Endothelial cell of umbilical vein (primary cell): Measurements from ENCODE around the gene LAMTOR2. TPM values are rescaled to one million over a fixed set of nuclear protein-coding genes. Genes with fewer than 3 reads are reported as not detected.

Experiments
- BruUV-seq: library from RNA; stranded (reverse); fragments of 400-500 nt; replicated peaks from 2 replicates; lab custom pipeline; 2021; lab: Mats Ljungman, UMichigan
- CTCF ChIA-PET: fragments of 300-600, 350-600 bp; sonication (Branson Sonifier 250); formaldehyde crosslinking; loops from one replicate; lab custom pipeline; 2021; ENCODE audit warnings: antibody characterized with exemption, inconsistent platforms; lab: Charles Lee
- POLR2A ChIA-PET: fragments of 300-600, 350-600 bp; sonication (Branson Sonifier 250); formaldehyde crosslinking; loops from one replicate; lab custom pipeline; 2021; ENCODE audit warnings: antibody characterized with exemption, inconsistent platforms; lab: Charles Lee
- DNase-seq: peaks from one replicate; pipeline ENCODE4 v3.0.0-alpha.2; 2011; ENCODE audit warnings: low read depth, low spot score
- FAIRE-seq: peaks from 2 replicates; lab custom pipeline; 2011; peaks lifted over from hg19 to GRCh38; lab: Jason Lieb, UNC
- H2AFZ ChIP-seq: 2 replicates; pipeline ENCODE4 v1.6.0; 2012; ENCODE audit warnings: low read depth, low read length, control low read depth, inconsistent platforms
- H3K27ac ChIP-seq: 2 replicates; pipeline ENCODE4 v1.5.1; 2011; ENCODE audit warnings: low read depth, mild to moderate bottlenecking, control low read depth, low read length, moderate library complexity; ENCODE audit not compliant: insufficient read depth
- H3K27me3 ChIP-seq, 2 experiments: 2 replicates each; pipeline versions ENCODE4 v1.6.0 to v1.6.1; 2011; ENCODE audit warnings: low read length in 2 of 2, mixed read lengths in 1 of 2; ENCODE audit not compliant: control insufficient read depth in 2 of 2, insufficient read depth in 2 of 2
- H3K36me3 ChIP-seq, 2 experiments: 2 replicates in 1 of 2; 3 replicates in 1 of 2; pipeline ENCODE4 v1.5.1; 2011; ENCODE audit warnings: low read length in 2 of 2, mild to moderate bottlenecking in 1 of 2, moderate library complexity in 1 of 2; ENCODE audit not compliant: control insufficient read depth in 2 of 2, insufficient read depth in 2 of 2; ENCODE audit errors: extremely low read depth in 1 of 2
- H3K4me1 ChIP-seq: 3 replicates; pipeline ENCODE4 v1.5.1; 2011; ENCODE audit warnings: mild to moderate bottlenecking, low read length; ENCODE audit not compliant: control insufficient read depth, insufficient read depth; ENCODE audit errors: extremely low read depth
- H3K4me2 ChIP-seq: 2 replicates; pipeline ENCODE4 v1.6.1; 2011; ENCODE audit warnings: low read length, control low read depth, mixed read lengths; ENCODE audit not compliant: insufficient read depth
- H3K4me3 ChIP-seq, 3 experiments: fragments of 200-600 bp in 1 of 3; sonication (generic), shearing (Covaris generic) in 1 of 3; replicated peaks in 1 of 3; 2 replicates each; pipeline ENCODE4 v1.5.1; 2011 to 2016; ENCODE audit warnings: control low read depth in 3 of 3, low read length in 3 of 3, mild to moderate bottlenecking in 2 of 3, inconsistent platforms in 1 of 3, low read depth in 1 of 3, moderate library complexity in 1 of 3; ENCODE audit not compliant: insufficient read depth in 1 of 3
- H3K79me2 ChIP-seq: 2 replicates; pipeline ENCODE4 v1.6.0; 2012; ENCODE audit warnings: low read length, inconsistent platforms; ENCODE audit not compliant: control insufficient read depth, insufficient read depth
- H3K9ac ChIP-seq: replicated peaks from 2 replicates; pipeline ENCODE3; 2011; ENCODE audit warnings: low read length, control low read depth; ENCODE audit not compliant: insufficient read depth; ENCODE audit errors: extremely low read depth
- H3K9me1 ChIP-seq: replicated peaks from 3 replicates; pipeline ENCODE4 v1.6.0; 2011; ENCODE audit warnings: mild to moderate bottlenecking, low read length; ENCODE audit not compliant: control insufficient read depth, insufficient read depth; ENCODE audit errors: extremely low read depth
- H3K9me3 ChIP-seq: replicated peaks from 2 replicates; pipeline ENCODE4 v1.5.1; 2012; ENCODE audit warnings: low read length, inconsistent platforms; ENCODE audit not compliant: control insufficient read depth, insufficient read depth
- H4K20me1 ChIP-seq: replicated peaks from 2 replicates; pipeline ENCODE3; 2011; ENCODE audit warnings: mild to moderate bottlenecking, low read length; ENCODE audit not compliant: control insufficient read depth, insufficient read depth; ENCODE audit errors: extremely low read depth
- EZH2 ChIP-seq: IDR thresholded peaks from 2 replicates; pipeline ENCODE4 v1.6.1; 2012; ENCODE audit warnings: borderline replicate concordance, low read depth, mild to moderate bottlenecking, moderate library complexity, low read length, inconsistent platforms; ENCODE audit not compliant: severe bottlenecking
- FOS ChIP-seq: IDR thresholded peaks from 2 replicates; pipeline ENCODE4 v1.6.1; 2011; ENCODE audit warnings: mild to moderate bottlenecking, low read length, moderate library complexity, borderline replicate concordance; ENCODE audit not compliant: insufficient read depth
- GATA2 ChIP-seq: IDR thresholded peaks from 2 replicates; pipeline ENCODE4 v1.7.0; 2011; ENCODE audit warnings: low read depth, mild to moderate bottlenecking, moderate library complexity, mixed read lengths, low read length; ENCODE audit not compliant: insufficient read length, insufficient read depth
- JUN ChIP-seq: IDR thresholded peaks from 2 replicates; pipeline ENCODE4 v1.6.1; 2011; ENCODE audit warnings: borderline replicate concordance, low read depth; ENCODE audit not compliant: insufficient read length, insufficient read depth
- MAX ChIP-seq: IDR thresholded peaks from 2 replicates; pipeline ENCODE4 v1.6.1; 2011; ENCODE audit not compliant: insufficient read depth, insufficient read length
- MYC ChIP-seq: IDR thresholded peaks from one replicate; pipeline ENCODE4 v1.6.1; 2011; ENCODE audit warnings: mild to moderate bottlenecking, low read depth, low read length
- POLR2A ChIP-seq: IDR thresholded peaks from 2 replicates; pipeline ENCODE4 v1.6.1; 2012; ENCODE audit warnings: low read depth, mild to moderate bottlenecking, control low read depth, low read length
- POLR2AphosphoS5 ChIP-seq: IDR thresholded peaks from 2 replicates; pipeline ENCODE4 v1.6.1; 2012; ENCODE audit warnings: low read depth, mild to moderate bottlenecking, control low read depth, low read length, moderate library complexity; ENCODE audit not compliant: insufficient read depth
- dilution Hi-C: fragments of 300-500 bp; cut with MboI; formaldehyde crosslinking; loops from one replicate; pipeline ENCODE4 v1.15.0; 2019; ENCODE audit warnings: low sequenced_read_pairs; ENCODE audit not compliant: extremely low pct_ligation_motif_present
- intact Hi-C: fragments of 100-400 bp; cut with micrococcal nuclease; formaldehyde crosslinking; loops from one replicate; pipeline ENCODE4 v1.10.0; 2022
- polyA plus RNA-seq, 4 experiments: library from polyadenylated mRNA; depleted of rRNA in 3 of 4; stranded (reverse) in 3 of 4; unstranded in 1 of 4; fragments of >200 nt; gene quantifications; 2 replicates each; pipeline versions ENCODE4 v1.2.1 to v1.2.3, GENCODE V29; 2011 to 2012; ENCODE audit warnings: missing spikeins in 1 of 4
- total RNA-seq: library from RNA; stranded (reverse); gene quantifications from 2 replicates; pipeline ENCODE4 v1.2.3, GENCODE V29; 2021
- TF ChIP-seq, protein P1 (sequence below), 2 donors: IDR thresholded peaks; 1 replicate in 1 of 2; 2 replicates in 1 of 2; pipeline ENCODE4 v1.5.1; 2011; ENCODE audit warnings: low read length in 2 of 2, mild to moderate bottlenecking in 2 of 2, moderate library complexity in 2 of 2, control low read depth in 1 of 2, inconsistent platforms in 1 of 2, low read depth in 1 of 2; ENCODE audit not compliant: insufficient read depth in 1 of 2; ENCODE audit errors: extremely low read depth in 1 of 2

Gene LAMTOR2
- total and polyA plus RNA-seq, 2 donors (not counting 3 experiments of a cell fraction or from before 2014, with no cell fraction given), result 77.7 to 136 TPM

GRCh38 chr1:156069490-156070455 is 15.2 kb downstream of the LAMTOR2 start:
- Histone ChIP-seq H3K9me3 (no peaks in the 10 kb centered on the region), H3K4me1 (peaks cover 6% of the 10 kb centered on the region), H2AFZ (no peak overlapping the region), H3K9ac (no peak overlapping the region), H3K9me1 (no peaks in the 10 kb centered on the region), H3K4me3 (no peak overlapping the region), H3K27ac (no peak overlapping the region), H3K27me3 (no peaks in the 10 kb centered on the region), H3K4me2 (no peak overlapping the region), H4K20me1 (no peaks in the 10 kb centered on the region), H3K36me3 (peaks cover 0 to 8% of the 10 kb centered on the region in 2 experiments), H3K79me2 (no peaks in the 10 kb centered on the region)
- TF ChIP-seq FOS, result no peak
- no peak for TF ChIP-seq MAX
- TF ChIP-seq EZH2, result no peak
- TF ChIP-seq POLR2A, result no peak
- TF ChIP-seq MYC, result no peak
- no peak for TF ChIP-seq GATA2
- no peak for TF ChIP-seq JUN
- TF ChIP-seq, protein P1, sequence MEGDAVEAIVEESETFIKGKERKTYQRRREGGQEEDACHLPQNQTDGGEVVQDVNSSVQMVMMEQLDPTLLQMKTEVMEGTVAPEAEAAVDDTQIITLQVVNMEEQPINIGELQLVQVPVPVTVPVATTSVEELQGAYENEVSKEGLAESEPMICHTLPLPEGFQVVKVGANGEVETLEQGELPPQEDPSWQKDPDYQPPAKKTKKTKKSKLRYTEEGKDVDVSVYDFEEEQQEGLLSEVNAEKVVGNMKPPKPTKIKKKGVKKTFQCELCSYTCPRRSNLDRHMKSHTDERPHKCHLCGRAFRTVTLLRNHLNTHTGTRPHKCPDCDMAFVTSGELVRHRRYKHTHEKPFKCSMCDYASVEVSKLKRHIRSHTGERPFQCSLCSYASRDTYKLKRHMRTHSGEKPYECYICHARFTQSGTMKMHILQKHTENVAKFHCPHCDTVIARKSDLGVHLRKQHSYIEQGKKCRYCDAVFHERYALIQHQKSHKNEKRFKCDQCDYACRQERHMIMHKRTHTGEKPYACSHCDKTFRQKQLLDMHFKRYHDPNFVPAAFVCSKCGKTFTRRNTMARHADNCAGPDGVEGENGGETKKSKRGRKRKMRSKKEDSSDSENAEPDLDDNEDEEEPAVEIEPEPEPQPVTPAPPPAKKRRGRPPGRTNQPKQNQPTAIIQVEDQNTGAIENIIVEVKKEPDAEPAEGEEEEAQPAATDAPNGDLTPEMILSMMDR (IDR thresholded peaks at IDR 0.05; ENCODE audit: extremely low read depth in 1 of 2, insufficient read depth in 1 of 2, low read depth in 1 of 2, low read length in 2 of 2), result no peak
- TF ChIP-seq POLR2AphosphoS5, result no peak
- POLR2A ChIA-PET, result no interaction called here
- intact Hi-C loops (no loop called here), dilution Hi-C loops (no loop called here)
- DNase-seq (peak; percentile 52), FAIRE-seq (peak; percentile 54)
- no TSS peak for BruUV-seq
- CTCF ChIA-PET, result interaction anchor here (0.9 to 1.4 kb wide), 3 partner anchors 44 to 80 kb away, joined by 3 to 6 read pairs (median 3); no protein-coding TSS in a partner anchor
